Measurements from ENCODE around the gene TBC1D2B.

TBC1D2B gene

GRCh38 chr15:78075490-78076230, 1.9 kb downstream of the TBC1D2B start (continued):
- TF ChIP-seq, protein P1, sequence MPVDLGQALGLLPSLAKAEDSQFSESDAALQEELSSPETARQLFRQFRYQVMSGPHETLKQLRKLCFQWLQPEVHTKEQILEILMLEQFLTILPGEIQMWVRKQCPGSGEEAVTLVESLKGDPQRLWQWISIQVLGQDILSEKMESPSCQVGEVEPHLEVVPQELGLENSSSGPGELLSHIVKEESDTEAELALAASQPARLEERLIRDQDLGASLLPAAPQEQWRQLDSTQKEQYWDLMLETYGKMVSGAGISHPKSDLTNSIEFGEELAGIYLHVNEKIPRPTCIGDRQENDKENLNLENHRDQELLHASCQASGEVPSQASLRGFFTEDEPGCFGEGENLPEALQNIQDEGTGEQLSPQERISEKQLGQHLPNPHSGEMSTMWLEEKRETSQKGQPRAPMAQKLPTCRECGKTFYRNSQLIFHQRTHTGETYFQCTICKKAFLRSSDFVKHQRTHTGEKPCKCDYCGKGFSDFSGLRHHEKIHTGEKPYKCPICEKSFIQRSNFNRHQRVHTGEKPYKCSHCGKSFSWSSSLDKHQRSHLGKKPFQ (tag by site-specific recombination; IDR thresholded peaks at IDR 0.05): no peak
- TF ChIP-seq, protein P2, sequence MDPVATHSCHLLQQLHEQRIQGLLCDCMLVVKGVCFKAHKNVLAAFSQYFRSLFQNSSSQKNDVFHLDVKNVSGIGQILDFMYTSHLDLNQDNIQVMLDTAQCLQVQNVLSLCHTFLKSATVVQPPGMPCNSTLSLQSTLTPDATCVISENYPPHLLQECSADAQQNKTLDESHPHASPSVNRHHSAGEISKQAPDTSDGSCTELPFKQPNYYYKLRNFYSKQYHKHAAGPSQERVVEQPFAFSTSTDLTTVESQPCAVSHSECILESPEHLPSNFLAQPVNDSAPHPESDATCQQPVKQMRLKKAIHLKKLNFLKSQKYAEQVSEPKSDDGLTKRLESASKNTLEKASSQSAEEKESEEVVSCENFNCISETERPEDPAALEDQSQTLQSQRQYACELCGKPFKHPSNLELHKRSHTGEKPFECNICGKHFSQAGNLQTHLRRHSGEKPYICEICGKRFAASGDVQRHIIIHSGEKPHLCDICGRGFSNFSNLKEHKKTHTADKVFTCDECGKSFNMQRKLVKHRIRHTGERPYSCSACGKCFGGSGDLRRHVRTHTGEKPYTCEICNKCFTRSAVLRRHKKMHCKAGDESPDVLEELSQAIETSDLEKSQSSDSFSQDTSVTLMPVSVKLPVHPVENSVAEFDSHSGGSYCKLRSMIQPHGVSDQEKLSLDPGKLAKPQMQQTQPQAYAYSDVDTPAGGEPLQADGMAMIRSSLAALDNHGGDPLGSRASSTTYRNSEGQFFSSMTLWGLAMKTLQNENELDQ (tag by site-specific recombination; IDR thresholded peaks at IDR 0.05; ENCODE audit: low read depth): no peak
- TF ChIP-seq ZBTB48 (tag by site-specific recombination; IDR thresholded peaks at IDR 0.05) (peak; percentile 18; the same call in 1 of the 2 replicates), ZNF202 (tag by site-specific recombination; IDR thresholded peaks at IDR 0.05; ENCODE audit: borderline replicate concordance) (no peak), SP7 (tag by site-specific recombination; IDR thresholded peaks at IDR 0.05) (no peak), ZNF514 (tag by site-specific recombination; IDR thresholded peaks at IDR 0.05) (no peak), ZNF777 (tag by site-specific recombination; IDR thresholded peaks at IDR 0.05; ENCODE audit: borderline replicate concordance) (no peak), ZNF2 (tag by site-specific recombination; IDR thresholded peaks at IDR 0.05) (0 out of 2 replicates have a peak, but pooled peaks have one; percentile 54), ZNF416 (tag by site-specific recombination; IDR thresholded peaks at IDR 0.05) (no peak), REPIN1 (tag by site-specific recombination; IDR thresholded peaks at IDR 0.05; ENCODE audit: low read depth) (no peak), TCF7L2 (IDR thresholded peaks at IDR 0.05; ENCODE audit: borderline replicate concordance, low read depth, low read length) (no peak), SP2 (tag by site-specific recombination; IDR thresholded peaks at IDR 0.05) (no peak), ZNF501 (tag by site-specific recombination; IDR thresholded peaks at IDR 0.05) (no peak), KLF7 (tag by site-specific recombination; IDR thresholded peaks at IDR 0.05; ENCODE audit: borderline replicate concordance) (no peak), TRIM28 (IDR thresholded peaks at IDR 0.05; ENCODE audit: borderline replicate concordance, low read length) (peak; percentile 92; the same call in 1 of the 2 replicates), KLF10 (tag by site-specific recombination; IDR thresholded peaks at IDR 0.05) (no peak), ZNF555 (tag by site-specific recombination; conservative IDR thresholded peaks at IDR 0.05) (no peak), ZNF239 (tag by site-specific recombination; IDR thresholded peaks at IDR 0.05) (no peak), ZNF157 (tag by site-specific recombination; IDR thresholded peaks at IDR 0.05) (no peak), ZNF19 (tag by site-specific recombination; IDR thresholded peaks at IDR 0.05; ENCODE audit: low read depth) (no peak), GLIS1 (tag by site-specific recombination; IDR thresholded peaks at IDR 0.05) (peak; percentile 86), ZBTB17 (tag by site-specific recombination; IDR thresholded peaks at IDR 0.05) (peak; percentile 95), EGR2 (tag by site-specific recombination; IDR thresholded peaks at IDR 0.05; ENCODE audit: low read depth) (no peak), ZNF324 (tag by site-specific recombination; IDR thresholded peaks at IDR 0.05) (peak; percentile 68; the same call in 1 of the 2 replicates), ZNF214 (tag by site-specific recombination; IDR thresholded peaks at IDR 0.05; ENCODE audit: borderline replicate concordance) (no peak), PBX3 (CRISPR knock-in tag; IDR thresholded peaks at IDR 0.05) (no peak), ZNF280D (tag by site-specific recombination; IDR thresholded peaks at IDR 0.05) (no peak)
- TF ChIP-seq, protein P3, sequence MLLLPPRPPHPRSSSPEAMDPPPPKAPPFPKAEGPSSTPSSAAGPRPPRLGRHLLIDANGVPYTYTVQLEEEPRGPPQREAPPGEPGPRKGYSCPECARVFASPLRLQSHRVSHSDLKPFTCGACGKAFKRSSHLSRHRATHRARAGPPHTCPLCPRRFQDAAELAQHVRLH (tag by site-specific recombination; IDR thresholded peaks at IDR 0.05): peak; percentile 38; the same call in 1 of the 2 replicates
- TF ChIP-seq, protein P4, sequence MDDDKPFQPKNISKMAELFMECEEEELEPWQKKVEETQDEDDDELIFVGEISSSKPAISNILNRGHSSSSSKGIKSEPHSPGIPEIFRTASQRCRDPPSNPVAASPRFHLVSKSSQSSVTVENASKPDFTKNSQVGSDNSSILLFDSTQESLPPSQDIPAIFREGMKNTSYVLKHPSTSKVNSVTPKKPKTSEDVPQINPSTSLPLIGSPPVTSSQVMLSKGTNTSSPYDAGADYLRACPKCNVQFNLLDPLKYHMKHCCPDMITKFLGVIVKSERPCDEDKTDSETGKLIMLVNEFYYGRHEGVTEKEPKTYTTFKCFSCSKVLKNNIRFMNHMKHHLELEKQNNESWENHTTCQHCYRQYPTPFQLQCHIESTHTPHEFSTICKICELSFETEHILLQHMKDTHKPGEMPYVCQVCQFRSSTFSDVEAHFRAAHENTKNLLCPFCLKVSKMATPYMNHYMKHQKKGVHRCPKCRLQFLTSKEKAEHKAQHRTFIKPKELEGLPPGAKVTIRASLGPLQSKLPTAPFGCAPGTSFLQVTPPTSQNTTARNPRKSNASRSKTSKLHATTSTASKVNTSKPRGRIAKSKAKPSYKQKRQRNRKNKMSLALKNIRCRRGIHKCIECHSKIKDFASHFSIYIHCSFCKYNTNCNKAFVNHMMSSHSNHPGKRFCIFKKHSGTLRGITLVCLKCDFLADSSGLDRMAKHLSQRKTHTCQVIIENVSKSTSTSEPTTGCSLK (tag by site-specific recombination; IDR thresholded peaks at IDR 0.05): no peak

All from HEK293 (cell line).